ENCODE data around the gene P4HA1.

The P4HA1 gene

DNA sequence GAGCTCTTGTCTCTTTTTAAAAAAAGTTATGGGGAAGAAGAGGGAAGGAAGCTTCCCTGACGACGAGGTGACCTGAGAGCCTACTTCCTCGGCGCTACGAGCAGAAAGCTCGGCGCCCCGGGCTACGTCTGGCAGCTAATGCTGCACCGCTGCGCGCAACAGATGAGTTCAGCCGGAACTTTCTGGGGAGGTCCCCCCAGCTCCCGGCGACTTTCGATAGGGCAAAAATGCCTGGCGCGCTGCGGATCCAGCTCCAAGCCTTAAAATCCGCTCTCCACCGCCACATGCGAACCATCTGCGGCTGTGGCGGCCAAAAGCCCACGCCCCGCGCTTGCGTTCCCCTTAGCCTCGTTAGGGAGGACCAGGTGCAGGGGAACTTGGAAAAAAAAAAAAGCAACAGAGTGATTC lies 621 bp downstream of the P4HA1 start:
- DNase-seq, result peak; percentile 27 to 87 (median 70)
- intact Hi-C loops (cut with DNase I), result loop anchor here (5.0 kb wide), 2 partner anchors 71 to 156 kb away; partner anchors contain the start of genes ECD, FAM149B1 and MRPS16

- intact Hi-C loops (cut with DNase I), result loop anchor here (5.0 kb wide), 2 partner anchors 72 to 157 kb away; partner anchors contain the start of genes ECD, FAM149B1 and MRPS16
- peak in 34 of 42 donors; percentile 21 to 73 (median 42) for DNase-seq
Measured at GRCh38 chr10:73095481-73096021, 1.1 kb downstream of the P4HA1 start.

DNA sequence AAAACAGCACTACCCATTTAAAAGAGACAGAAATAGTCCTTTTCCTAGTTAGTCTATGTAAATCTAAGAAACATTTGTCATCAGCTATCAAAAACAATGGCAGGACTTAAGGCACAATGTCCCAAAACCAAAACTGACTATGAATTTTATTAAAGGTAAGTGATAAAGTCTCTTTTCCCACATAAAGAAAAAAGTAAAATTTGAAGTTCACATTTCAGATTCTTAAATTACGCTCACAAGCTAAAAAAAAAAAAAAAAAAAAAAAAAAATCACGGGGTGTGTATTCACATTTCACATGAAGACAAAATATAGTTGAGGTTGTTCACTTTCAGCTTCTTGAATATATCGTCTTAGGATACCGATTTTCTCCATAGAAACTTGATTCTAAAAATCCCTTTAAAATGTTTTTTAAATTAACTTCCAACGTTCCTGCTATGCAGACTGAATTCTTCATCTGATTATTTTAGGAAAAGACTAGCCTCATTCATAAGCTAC lies 1.6 kb downstream of the P4HA1 start:
- DNase-seq, result no peak
- intact Hi-C loops (cut with DNase I), result loop anchor here (5.0 kb wide), 2 partner anchors 72 to 157 kb away; partner anchors contain the start of genes ECD, FAM149B1 and MRPS16

DNA sequence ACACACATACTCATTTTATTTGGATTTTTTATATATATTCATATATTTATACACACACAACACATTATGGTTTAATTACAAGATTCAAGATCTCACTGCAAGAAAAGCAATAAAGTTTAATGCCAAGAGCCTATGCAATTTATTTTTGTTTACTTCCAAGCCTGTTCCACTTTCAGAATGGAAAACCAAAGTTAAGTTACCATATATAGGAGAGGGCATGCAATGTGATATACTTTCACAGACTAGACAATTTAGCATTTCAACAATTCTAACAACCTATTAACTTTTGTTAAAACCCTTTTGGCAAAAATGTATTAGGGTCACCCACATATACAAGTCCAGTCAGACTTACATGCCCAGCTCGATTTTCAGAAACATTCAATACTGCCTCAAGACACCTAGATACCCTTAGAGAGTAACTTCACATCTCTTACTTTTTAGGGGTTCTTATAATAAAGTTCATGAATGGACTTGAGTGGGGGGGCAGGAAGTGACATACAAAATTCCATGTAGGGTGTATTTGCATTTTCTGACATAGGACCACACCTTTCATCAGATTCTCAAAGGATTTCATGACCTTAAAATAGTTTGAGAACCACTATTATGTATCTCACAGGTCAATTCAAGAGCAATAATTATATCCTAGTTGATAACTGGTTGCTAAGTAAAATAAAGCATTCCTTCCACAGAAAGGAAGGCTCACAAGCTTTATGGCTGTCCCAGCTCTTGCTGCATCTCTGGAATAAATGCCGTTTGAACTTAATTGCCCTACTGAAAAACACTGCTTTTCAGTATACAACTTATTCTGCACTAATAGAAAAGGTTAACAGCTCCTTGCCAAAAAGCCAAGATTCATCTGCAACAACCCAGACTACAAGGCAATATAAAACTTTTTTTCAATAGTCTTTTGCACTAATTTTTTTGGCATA lies 2.5 kb downstream of the P4HA1 start:
- intact Hi-C loops (cut with DNase I), result no loop called here
- DNase-seq, result no peak

- DNase-seq, result no peak
- intact Hi-C loops (cut with DNase I), result no loop called here
Measured at GRCh38 chr10:73092830-73093229, 3.8 kb downstream of the P4HA1 start.

- no peak for DNase-seq
- intact Hi-C loops (cut with DNase I), result no loop called here
Measured at GRCh38 chr10:73088304-73088703, 8.4 kb downstream of the P4HA1 start.

DNA sequence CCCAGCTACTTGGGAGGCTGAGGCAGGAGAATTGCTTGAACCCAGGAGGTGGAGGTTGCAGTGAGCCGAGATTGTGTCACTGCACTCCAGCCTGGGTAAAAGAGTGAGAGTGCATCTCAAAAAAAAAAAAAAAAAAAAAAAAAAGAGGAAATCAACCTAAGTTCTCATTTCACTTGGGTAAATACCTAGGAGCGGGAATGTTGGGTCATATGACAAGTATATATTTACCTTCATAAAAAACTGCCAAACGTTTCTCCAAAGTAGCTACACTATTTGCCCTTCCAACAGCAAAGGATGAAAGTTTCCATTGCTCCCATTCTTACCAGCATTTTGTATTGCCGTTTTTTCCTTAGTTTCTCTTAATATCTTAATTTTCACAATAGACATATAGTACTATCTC lies 9.8 kb downstream of the P4HA1 start:
- DNase-seq, result no peak
- intact Hi-C loops (cut with DNase I), result no loop called here

GRCh38 chr10:73084209-73084608 lies 12.5 kb downstream of the P4HA1 start:
- intact Hi-C loops (cut with DNase I), result no loop called here
- no peak for DNase-seq

DNA sequence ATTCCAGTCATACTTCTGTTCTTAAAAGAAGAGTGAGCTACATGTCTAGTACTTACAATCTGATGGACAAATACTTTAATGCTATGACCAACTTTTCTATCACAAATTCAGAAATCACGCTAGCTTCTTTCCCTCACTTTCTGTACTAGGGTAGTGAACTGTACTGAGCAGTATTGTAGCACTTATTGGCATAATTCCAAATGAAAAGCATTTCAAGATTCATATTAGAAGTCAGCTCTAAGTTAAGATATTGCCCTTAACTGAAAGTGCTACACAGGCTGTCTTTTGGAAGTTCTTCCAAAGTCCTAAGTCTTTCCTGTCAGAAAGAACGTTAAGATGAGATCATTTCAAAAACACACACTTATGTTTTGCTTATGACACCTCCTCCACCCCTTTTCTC lies 13.4 kb downstream of the P4HA1 start:
- intact Hi-C loops (cut with DNase I), result no loop called here
- no peak for DNase-seq

DNA sequence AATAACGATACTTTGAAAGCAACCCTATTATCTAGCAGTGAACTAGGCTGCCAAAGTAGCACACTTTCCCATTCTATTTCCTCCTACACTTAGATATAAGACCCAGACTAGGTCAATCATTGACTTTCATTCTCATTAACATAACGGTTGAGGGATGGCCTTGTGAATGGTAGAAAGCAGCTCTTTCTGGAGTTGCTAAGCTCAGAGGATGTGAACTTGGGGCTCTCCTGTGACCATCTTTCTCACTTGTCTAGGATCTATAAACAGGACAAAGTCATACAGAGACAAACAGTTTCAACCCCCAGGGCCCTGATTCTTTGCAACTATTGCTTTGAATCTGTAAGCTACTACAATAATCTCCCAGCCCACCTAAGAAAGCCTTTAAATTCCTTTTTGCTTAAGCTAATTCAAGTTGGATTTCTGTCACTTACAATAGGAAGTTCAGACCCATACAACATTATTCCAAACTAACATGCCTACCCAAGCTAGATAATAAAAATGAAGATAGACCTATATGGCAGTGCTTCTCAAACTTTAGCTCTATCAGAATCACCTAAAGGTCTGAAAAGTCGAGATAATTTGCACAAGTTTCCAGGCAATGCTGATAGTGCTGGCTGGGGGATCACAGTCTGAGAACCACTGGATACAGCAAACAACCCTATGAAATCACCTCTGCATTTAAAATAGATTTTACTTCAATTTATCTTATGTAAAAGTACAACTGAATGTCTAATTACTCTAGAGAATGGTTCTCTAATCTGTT lies 16.7 kb downstream of the P4HA1 start:
- intact Hi-C loops (cut with DNase I), result no loop called here
- DNase-seq, result no peak

- intact Hi-C loops (cut with DNase I), result no loop called here
- DNase-seq, result peak in 27 of 42 donors; percentile 15 to 75 (median 49)
Measured at GRCh38 chr10:73076360-73077183, 20.1 kb downstream of the P4HA1 start.

GRCh38 chr10:73075829-73076228 lies 20.8 kb downstream of the P4HA1 start:
- intact Hi-C loops (cut with DNase I), result no loop called here

DNA sequence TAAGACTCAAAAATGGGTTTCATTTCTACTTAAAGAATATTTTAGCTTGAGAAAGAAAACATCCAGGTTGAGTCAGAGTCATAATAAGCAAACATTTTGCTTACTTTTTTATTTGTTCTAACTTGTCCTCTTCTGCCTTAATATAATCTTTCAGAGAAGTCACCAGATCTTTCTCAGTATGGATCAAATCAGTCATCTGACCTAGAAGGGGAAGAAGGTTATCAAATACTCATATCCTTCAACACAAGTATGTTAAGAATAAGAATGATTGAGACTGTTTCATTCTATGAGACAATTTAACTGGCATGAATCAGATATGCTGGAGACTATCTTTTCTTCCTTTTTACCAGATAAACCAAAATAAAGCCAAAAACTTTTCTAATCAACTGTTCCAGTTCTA lies 23.0 kb downstream of the P4HA1 start:
- intact Hi-C loops (cut with DNase I), result no loop called here
- no peak for DNase-seq

More at GRCh38 chr10:73075829-73076228, 20.8 kb downstream of the P4HA1 start:
- no peak for DNase-seq

- intact Hi-C loops (cut with DNase I), result no loop called here
- DNase-seq, result no peak
Measured at GRCh38 chr10:73065441-73065840, 31.2 kb downstream of the P4HA1 start.

GRCh38 chr10:73061743-73062142 lies 34.9 kb downstream of the P4HA1 start:
- intact Hi-C loops (cut with DNase I), result no loop called here
- DNase-seq, result no peak

DNA sequence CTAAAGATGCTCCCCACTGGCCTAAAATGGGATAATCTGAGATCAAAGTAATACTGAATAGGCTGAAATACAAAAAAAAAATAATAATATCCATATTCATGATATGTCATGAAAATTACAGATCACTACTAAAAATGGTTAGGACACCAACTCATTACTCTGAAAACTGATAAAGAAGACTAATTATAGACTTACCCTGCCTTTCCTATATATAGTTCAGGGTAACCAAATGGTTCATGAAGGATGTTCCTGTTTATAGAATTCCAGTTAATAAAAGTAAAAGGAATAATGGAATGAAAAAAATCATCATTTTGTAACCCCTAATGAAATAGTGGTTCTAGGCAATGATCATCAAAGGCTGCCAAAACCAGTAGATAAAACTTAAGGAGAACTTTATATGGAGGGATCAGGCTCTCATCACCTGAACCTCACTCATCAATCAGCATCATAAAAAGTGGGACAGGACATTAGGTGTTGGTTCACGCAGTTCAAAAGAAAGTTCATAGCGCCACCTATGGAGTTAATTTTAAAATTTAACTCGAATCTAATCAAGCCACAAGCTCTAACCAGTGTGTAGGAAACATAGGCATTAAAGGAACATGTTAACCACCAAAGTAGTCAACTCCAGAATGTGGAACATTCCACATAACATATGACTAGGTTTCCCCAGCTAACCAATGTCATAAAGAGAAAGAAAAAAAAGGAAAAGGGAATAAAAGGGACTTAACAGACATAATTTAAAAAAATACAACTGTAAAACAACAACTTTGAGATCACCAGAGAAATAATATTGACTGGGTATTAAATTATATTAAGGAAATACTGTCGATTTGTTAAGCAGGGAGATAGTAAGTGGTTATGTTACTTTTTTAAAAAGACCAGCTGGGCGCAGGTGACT lies 35.7 kb downstream of the P4HA1 start:
- intact Hi-C loops (cut with DNase I), result no loop called here
- peak in 1 of 42 donors; percentile 15 for DNase-seq

DNA sequence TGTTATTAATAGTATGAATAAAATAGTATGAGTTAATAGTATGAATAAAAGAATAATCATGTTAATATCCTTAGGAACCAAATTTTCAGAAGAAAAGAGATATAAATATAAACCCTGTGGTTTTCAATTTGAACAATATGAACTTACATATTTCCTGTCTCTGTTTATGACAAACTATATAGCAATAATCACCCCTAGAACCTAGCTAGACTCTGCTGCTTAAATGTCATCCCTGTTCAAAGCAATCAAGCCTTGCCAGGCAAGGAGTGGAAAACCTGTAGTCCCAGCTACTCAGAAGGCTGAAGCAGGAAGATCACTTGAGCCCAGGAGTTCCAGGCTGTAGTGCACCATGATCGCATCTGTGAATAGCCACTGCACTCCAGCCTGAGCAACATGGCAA lies 36.5 kb downstream of the P4HA1 start:
- intact Hi-C loops (cut with DNase I), result no loop called here
- DNase-seq, result no peak

Data from head of caudate nucleus (tissue), 42 donors.